Suppressor macrophage treated with lipopolysaccharide for 4 hours (primary cell): ENCODE results near the gene UPP2.

Experiments used
- DNase-seq: peaks from one replicate; pipeline ENCODE4 v3.0.0-alpha.2; 2020

The UPP2 gene

DNA sequence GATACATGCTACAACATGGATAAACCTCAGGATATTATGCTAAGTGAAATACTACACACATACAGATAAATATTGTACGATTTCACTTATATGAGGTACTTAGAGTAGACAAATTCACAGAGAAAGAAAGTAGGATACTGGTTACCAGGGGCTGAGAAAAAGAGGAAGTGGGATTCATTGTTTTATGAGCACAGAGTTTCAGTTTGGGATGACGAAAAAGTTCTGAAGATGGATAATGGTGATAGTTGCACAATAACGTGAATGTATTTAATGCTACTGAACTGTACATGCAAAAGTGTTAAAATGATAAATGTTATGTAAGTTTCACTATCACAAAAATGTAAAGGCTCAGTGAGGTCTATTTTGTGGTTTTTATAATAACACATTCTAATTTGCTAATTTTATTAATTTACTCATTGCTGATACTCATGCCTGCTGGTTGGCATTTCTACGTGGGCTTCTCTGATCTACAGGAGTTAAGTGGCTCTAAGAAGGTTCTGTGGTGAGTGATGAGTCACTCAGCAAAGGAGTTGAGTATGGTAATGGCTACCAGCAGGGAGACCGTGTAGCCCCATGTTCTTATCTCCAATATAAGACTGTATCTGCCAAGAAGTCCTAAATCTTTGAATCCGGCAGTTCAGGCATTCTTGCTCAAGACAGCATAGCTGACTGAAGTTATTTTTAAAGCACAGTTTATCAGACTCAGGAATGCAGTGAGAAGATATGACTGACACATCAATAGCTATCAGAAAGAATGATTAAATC, 41.1 kb downstream of the UPP2 start:
- DNase-seq, result peak; percentile 88

DNA sequence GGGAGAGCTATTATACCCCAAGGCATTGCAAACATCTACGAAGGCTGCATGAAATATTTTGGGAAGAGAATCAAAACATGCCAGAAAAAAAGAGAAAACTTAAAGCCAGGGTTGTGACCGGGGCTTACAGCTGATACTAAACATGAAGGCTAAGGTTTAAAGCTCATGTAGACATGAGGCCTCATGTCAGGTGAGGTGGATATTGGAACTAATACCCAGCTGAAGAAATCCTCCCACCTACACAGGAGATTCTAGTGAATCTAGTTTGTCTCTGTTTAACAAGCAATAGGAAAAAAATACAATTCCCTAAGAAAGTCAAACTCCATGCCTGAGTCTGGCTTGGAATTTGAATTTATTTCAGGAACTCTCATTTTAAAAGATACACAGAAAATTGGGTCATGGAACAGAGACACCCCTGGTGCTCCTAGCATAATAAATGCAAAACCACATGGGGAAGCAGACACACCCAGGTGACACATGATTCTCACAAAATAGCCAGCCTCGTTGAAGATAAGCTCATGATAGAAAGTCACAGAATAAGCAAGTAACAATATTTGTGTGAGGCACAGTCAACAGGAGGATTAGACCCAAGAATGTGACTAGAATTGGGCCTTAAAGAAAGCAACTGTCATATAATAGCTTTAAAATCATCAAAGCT, 42.2 kb downstream of the UPP2 start:
- no peak for DNase-seq

DNA sequence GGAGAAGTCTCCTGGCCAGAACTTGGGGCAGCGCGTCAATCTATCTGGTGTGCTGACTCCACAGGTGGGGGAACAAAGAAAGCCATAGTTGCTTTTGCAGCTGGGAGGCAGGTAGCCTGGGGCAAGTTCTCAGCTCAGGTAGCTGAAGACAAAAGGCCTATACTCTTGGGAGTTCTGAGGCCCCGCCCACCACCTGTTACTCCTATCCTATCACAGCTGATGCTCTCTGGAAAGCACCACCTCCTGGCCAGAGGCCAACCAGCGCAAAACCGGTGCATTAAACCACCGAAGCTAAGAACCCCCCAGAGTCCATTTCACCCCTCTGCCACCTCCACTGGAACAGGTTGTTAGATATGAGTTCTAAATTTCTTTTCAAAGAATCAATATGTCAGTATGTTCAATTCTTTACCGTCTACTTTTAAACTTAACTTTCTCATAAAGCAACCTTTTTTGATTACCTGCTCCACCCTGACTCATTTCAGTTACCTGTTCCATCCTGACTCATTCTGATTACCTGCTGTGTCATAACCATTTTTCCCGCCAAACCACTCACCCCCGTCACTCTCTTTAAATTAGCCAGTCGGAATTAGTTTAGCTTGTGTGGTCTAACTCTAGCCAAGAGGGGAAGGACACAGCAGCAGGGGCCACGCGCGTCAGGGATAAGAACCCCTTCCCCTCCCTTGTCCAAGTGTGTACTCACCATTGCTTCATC, 43.4 kb downstream of the UPP2 start:
- no peak for DNase-seq

DNA sequence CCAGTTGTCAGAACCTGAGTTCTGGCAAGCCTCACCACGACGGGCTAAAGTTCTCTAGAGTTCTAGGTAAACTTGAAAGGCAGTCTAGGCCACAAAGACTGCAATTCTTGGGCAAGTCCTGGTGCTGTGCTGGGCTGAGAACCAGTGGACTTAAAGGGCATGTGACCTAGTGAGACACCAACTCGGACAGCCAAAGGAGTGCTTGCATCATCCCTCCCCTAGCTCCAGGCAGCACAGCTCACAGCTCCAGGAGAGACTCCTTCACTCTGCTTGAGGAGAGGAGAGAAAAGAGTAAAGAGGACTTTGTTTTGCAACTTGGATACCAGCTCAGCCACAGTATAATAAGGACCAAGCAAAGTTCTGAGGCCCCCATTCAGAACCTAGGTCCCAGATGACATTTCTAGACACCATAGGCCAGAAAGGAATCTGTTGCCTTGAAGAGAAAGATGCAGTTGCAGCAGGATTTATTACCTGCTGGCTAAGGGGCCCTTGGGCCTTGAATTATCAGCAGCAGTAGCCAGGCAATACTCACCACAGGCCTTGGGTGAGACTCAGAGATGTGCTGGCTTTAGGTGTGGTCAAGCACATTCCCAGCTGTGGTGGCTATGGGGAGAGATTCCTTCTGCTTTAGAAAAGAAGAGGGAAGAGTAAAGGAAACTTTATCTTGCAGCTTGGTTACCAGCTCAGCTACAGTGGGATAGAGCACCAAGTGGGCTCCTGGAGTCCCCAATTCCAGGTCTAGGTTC, 51.8 kb downstream of the UPP2 start:
- no peak for DNase-seq

DNA sequence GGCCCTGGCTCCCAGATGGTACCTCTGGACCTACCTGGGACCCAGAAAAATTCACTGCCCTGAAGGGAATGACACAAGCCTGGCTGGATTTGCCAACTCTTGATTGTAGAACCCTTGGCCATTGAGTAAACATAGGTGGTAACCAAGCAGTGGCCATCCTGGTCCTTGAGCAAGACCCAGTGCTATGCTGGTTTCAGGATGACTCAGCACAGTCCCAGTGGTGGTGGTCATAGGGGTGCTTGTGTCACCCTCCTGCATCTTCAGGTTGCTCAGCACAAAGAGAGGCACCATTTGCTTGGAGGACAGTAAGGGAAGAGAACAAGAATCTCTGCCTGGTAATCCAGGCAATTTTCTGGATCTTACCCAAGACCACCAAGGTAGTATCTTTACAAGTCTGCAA, 52.9 kb downstream of the UPP2 start:
- DNase-seq, result no peak

DNA sequence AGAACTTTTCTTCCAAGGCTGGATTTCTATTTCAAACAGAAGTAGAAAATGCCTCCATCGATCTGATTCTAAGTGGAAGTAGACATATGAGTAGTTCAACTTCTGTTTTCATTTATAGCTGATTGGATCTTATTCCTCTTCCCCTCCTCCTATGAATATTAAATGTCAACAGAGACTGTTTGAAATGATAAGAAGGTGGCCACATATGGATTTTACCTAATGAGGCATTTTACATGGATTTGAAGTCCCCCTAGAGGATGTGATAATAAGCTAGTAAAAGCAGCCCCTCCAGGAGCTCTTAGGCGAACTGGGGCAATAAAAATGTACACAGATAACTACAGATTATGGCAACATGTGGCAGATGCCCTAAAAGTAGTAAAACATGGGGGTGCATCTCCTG, 71.0 kb downstream of the UPP2 start:
- DNase-seq, result no peak

DNA sequence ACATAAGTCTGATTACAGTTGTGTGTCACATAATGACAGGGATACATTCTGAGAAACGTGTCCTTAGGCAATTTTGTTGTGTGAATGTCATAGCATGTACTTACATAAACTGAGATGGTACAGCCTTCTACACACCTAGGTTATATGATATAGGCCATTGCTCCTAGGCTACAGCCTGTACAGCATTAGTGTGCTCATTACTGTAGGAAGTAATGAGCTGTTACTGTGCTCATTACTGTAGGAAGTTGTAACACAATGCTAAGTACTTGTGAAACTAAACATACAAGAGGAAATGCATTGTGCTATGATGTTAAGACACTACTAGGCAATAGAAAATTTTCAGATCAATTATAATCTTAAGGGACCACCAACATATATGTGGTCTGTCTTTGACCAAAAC, 72.8 kb downstream of the UPP2 start:
- DNase-seq, result no peak

DNA sequence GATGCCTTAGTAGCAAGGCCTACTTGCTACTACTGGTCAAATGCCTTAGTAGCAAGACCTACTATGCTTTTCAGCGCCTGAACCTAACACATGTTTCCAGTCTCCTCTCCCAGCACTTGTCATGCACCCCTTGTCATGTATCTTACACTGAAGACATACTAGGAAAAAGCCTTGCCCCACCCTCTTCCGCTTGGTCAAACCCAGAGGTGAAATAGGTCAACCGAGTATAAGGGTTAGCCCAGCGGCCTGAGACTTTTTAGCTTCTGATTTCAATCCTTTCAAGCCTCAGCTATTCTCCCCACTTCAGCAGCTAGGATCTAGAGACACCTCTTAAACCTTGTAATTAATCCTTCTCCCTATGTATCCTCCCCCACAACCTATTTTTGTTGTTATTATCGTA, 73.3 kb downstream of the UPP2 start:
- no peak for DNase-seq

DNA sequence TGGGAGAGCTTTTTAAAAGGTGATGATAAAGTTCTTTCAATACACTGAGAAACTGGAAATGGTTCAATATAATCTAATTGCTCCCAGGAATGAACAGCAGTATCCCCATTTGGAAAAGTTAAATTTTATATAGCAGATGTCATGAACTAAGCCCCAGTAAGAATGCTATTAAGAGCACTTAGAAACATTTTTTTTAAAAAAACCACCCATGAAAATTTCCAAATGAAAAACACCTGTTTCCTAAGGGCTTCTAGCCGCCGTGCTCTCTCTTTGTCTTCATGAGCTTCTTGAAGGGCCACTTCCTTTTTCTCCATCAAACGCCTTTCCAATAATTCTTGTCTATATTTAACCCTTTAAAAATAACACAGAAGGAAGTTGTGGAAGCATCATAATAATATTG, 77.0 kb downstream of the UPP2 start:
- no peak for DNase-seq

DNA sequence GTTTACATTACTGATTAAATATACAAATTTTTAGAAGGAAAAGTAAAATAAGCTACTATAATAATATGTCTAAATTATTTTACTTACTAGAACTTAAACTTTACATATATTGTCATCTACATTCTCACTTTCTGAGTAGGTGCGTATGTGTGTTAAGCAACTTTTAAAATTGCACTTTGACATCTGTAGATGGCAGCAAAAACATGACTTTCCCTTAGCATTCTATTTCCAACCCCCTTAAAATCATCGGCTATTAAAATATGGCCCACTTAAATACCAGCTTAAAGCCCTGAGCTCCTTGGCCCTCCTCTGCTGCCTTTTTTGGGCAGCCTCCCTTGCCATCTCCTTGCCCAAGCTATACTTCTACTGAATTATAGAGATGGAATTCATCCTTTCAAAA, 78.0 kb downstream of the UPP2 start:
- peak; percentile 34 for DNase-seq

DNA sequence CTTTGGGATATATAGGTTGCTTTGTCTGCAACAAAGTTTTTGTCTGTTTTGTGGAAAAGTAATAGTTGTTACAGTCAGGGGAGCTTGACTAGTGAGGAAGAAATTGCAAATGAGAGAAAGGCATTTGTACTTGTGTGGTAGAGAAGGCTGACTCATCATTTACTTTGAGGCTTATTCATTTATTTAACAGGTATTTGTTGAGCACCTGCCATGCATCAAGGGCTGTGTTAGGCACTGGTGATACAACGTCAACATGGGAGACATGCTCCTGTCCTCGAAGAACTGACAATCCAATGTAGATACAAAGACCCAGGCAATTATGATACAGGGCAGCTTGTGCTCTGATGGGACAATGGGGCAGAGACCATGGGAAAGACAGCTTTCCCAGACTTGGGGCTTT, 79.5 kb downstream of the UPP2 start:
- DNase-seq, result no peak

DNA sequence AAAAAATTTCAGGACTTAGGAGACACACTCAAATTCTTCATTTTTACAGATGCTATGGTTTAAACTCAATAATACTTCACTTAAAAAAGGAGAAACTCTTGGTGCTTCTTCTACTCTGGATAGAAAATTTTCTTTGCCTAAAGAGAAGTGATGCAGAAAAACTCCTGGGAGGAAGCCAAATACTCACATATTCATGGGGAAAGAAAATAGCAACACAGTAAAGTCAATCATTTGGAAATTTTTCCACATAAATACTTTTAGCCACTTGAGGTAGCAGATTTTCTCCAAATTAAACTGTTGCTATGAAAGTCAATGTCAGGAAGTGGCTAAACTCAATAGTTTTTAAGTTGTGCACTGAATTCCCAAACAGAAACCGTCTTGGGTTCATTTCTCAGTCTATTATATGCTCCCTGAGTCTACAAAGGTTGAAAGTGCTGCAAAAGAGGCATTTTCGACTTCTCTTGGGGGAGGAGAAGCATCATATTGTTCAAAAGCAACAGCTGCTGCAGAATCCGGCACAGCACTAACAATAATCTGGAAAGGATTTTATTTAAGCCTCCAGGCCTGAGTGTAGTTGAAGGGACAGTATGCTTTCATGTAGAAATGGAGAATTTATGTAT, 81.1 kb downstream of the UPP2 start:
- DNase-seq, result no peak

DNA sequence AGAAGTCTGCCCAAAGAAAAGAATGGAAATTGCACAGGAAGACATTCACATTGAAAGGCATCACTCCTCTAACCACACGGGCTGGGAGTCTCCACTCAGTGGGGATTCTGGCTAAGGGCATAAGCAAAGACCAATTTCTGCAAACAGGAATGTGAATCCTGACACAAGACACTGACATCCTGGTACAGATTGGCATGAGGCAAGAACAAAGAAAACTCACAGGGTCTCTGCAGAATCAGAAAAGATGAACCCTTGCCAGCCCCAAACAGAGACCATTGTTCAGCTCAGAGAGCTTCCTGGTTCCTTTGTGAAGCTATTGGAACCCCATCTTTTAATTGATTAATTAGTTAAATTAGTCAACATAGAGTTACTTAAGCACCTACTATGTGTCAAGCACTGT, 82.3 kb downstream of the UPP2 start:
- no peak for DNase-seq

DNA sequence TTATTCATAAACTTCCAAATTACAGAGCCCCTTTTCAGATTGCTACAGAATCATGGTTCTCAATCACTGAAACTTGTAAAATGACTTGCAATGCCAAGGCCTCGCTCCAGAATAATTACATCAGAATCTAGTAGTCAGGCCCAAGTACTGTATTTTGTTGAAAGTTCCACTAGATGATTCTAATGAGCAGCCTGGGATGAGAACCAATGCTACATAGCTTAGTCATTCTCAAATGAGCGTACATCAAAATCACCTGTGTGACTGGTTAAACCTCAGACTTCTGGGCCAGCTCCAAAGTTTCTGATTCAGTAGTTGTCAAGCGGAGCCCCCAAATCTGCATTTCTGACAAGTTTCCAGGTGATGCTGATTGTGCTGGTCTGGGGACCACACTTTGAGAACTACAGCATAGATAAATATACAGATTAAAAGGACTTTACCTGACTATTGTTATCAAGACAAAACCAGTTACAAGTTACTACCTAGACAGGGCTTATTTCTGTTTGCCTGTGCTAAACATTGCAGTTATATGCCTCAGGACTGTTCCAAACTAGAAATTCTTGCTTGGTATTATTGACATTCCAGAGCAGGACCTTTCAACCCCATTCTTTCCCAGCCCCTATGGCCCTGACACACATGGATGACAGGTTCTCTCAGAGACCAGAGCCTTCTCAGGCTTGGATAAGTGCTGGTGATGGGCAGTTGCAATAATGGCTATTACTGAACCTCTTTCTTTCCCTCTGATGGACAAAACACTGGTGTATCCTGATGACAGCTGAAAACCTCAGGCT, 83.1 kb downstream of the UPP2 start:
- no peak for DNase-seq
